NB4 (cell line): ENCODE measurements around the gene REXO2.

Experiments
- CTCF ChIP-seq: IDR thresholded peaks from one replicate; pipeline ENCODE4 v1.5.1; 2012; ENCODE audit warnings: low read depth, low read length
- MAX ChIP-seq: IDR thresholded peaks from 2 replicates; pipeline ENCODE4 v1.6.1; 2011; ENCODE audit warnings: low read depth, low read length
- POLR2A ChIP-seq: IDR thresholded peaks from 2 replicates; pipeline ENCODE4 v1.6.1; 2011; ENCODE audit warnings: mild to moderate bottlenecking; ENCODE audit not compliant: insufficient read length; ENCODE audit errors: extremely low read depth

- no peak for TF ChIP-seq CTCF
- no peak for TF ChIP-seq POLR2A
- no peak for TF ChIP-seq MAX
Measured at GRCh38 chr11:114447444-114447843, 8.2 kb downstream of the REXO2 start.
